Natural killer cell (primary cell): ENCODE results near the gene CNN1. TPM values are rescaled to one million over a fixed set of nuclear protein-coding genes. Genes with fewer than 3 reads are reported as not detected.

Experiments
- ATAC-seq, 3 donors: fragments of 150-1000 bp in 2 of 3; fragments of 200-7000 bp in 1 of 3; cut with Tn5 transposase; 1 replicate in 1 of 3; 2 replicates in 2 of 3; pipeline ENCODE4 v1.10.0; 2021; ENCODE audit warnings: mild to moderate bottlenecking in 2 of 3, moderate library complexity in 2 of 3
- DNase-seq, 2 donors: peaks; one replicate each; pipeline versions ENCODE4 v3.0.0 to v3.0.0-alpha.2; 2013 to 2021; ENCODE audit warnings: mixed read lengths in 1 of 2
- H3K27ac ChIP-seq: one replicate; pipeline ENCODE4 v1.5.1; 2013; ENCODE audit warnings: mild to moderate bottlenecking, low read length
- H3K27me3 ChIP-seq: one replicate; pipeline ENCODE4 v1.6.1; 2013; ENCODE audit warnings: low read length; ENCODE audit not compliant: control insufficient read depth, insufficient read depth
- H3K36me3 ChIP-seq: one replicate; pipeline ENCODE4 v1.6.1; 2013; ENCODE audit warnings: low read length; ENCODE audit not compliant: control insufficient read depth, insufficient read depth
- H3K4me1 ChIP-seq: one replicate; pipeline ENCODE4 v1.6.1; 2013; ENCODE audit warnings: low read length; ENCODE audit not compliant: control insufficient read depth, insufficient read depth
- H3K4me3 ChIP-seq: one replicate; pipeline ENCODE4 v1.5.1; 2013; ENCODE audit warnings: low read length
- H3K9me3 ChIP-seq: one replicate; pipeline ENCODE4 v1.6.1; 2013; ENCODE audit warnings: low read length; ENCODE audit not compliant: control insufficient read depth, insufficient read depth
- H3K27ac Mint-ChIP-seq, 2 donors: one replicate each; pipeline ENCODE4 v1.8.0; 2022; ENCODE audit warnings: mild to moderate bottlenecking in 2 of 2, mixed read lengths in 2 of 2, moderate library complexity in 1 of 2
- H3K27me3 Mint-ChIP-seq, 2 donors: one replicate each; pipeline ENCODE4 v1.8.0; 2022; ENCODE audit warnings: low read depth in 2 of 2, mixed read lengths in 2 of 2
- H3K36me3 Mint-ChIP-seq: one replicate; pipeline ENCODE4 v1.8.0; 2022; ENCODE audit warnings: mixed read lengths
- H3K4me1 Mint-ChIP-seq, 2 donors: one replicate each; pipeline ENCODE4 v1.8.0; 2022; ENCODE audit warnings: mixed read lengths in 2 of 2
- H3K4me3 Mint-ChIP-seq: one replicate; pipeline ENCODE4 v1.8.0; 2022; ENCODE audit warnings: mild to moderate bottlenecking, moderate library complexity, mixed read lengths
- H3K9me3 Mint-ChIP-seq, 2 donors: one replicate each; pipeline ENCODE4 v1.8.0; 2022; ENCODE audit warnings: mixed read lengths in 2 of 2
- CTCF ChIP-seq: fragments of 200-600 bp; IDR thresholded peaks from one replicate; pipeline ENCODE4 v1.8.0; 2022; ENCODE audit warnings: antibody characterized with exemption
- WGBS: methylation state at CpG from one replicate; pipeline ENCODE4 v1.1.7; 2013; ENCODE audit warnings: missing lambda C conversion rate; ENCODE audit not compliant: insufficient coverage; 5-methylcytosine and 5-hydroxymethylcytosine counted together
- intact Hi-C: fragments of 100-400 bp; cut with micrococcal nuclease; formaldehyde crosslinking; loops from one replicate; pipeline ENCODE4 v1.14.2; 2022
- total RNA-seq, 4 donors: library from RNA; stranded (reverse); fragments of 120-200 nt in 1 of 4; gene quantifications; one replicate each; pipeline versions ENCODE4 v1.2.3 to v1.2.4, GENCODE V29; 2013 to 2022

CNN1 gene
- total RNA-seq, 3 donors from 2014 or later (not counting 1 experiment from before 2014, with no cell fraction given), result not detected

- Histone ChIP-seq H3K4me3 (no peak overlapping the region), H3K4me1 (peaks cover 16% of the 10 kb centered on the region), H3K27me3 (no peaks in the 10 kb centered on the region), H3K27ac (no peak overlapping the region), H3K36me3 (no peaks in the 10 kb centered on the region), H3K9me3 (no peaks in the 10 kb centered on the region)
- Mint-ChIP-seq H3K27ac (no peak overlapping the region), H3K4me3 (no peak overlapping the region), H3K4me1 (peaks cover 13 to 17% of the 10 kb centered on the region in 2 donors), H3K36me3 (no peaks in the 10 kb centered on the region), H3K9me3 (no peaks in the 10 kb centered on the region), H3K27me3 (no peaks in the 10 kb centered on the region)
- no peak for TF ChIP-seq CTCF
- DNase-seq (no peak), ATAC-seq (no peak)
- 92% methylated on average over 4 of the region's 4 CpGs for WGBS
- intact Hi-C loops, result no loop called here
Measured at GRCh38 chr19:11594084-11594483, 55.4 kb downstream of the CNN1 start.

DNA sequence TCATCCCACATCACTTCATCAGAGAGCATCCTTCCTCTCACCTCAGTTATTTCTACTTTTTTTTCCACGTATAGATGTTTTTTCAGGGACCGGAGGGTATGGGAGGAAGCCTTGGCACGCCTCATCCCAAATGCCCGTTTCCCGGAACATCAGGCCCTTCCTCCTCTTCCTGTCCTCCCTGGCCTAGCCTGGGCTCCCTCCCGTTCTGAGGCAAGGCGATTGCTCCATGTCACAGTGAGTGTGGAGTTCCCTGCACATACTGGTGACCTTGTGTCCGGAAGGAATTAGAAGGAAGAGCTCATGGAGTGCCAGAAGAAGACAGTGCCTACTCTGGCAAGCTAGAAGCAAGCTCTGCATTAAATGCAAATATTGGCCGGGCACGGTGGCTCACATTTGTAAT is 57.5 kb downstream of the CNN1 start:
- WGBS, result 98% methylated on average over 10 of the region's 10 CpGs
- H3K4me3 ChIP-seq, result no peak overlapping the region
- H3K9me3 ChIP-seq, result no peaks in the 10 kb centered on the region
- Mint-ChIP-seq H3K4me1 (peaks cover 17 to 22% of the 10 kb centered on the region in 2 donors), H3K36me3 (no peaks in the 10 kb centered on the region), H3K27me3 (no peaks in the 10 kb centered on the region), H3K9me3 (no peaks in the 10 kb centered on the region), H3K27ac (peak overlapping the region in 1 of 2 donors; percentile 94), H3K4me3 (peak overlapping the region; percentile 40)
- TF ChIP-seq CTCF, result no peak
- H3K27me3 ChIP-seq, result no peaks in the 10 kb centered on the region
- DNase-seq (no peak), ATAC-seq (no peak)
- no peaks in the 10 kb centered on the region for H3K36me3 ChIP-seq
- no peak overlapping the region for H3K27ac ChIP-seq
- H3K4me1 ChIP-seq, result peaks cover 16% of the 10 kb centered on the region
- intact Hi-C loops, result loop anchor here (2.0 kb wide), 1 partner anchor 1085 kb away; the partner anchor contains the start of gene DHPS

GRCh38 chr19:11597202-11598102 is 58.8 kb downstream of the CNN1 start, which contains the start of gene ZNF627:
ZNF627 (plus strand) TSS chr19:11597483; CDS start chr19:11597628, 145 bp downstream.
- H3K27me3 Mint-ChIP-seq, result no peaks in the 10 kb centered on the region
- peak within 1 kb of the TSS; percentile 90 for H3K4me3 Mint-ChIP-seq
- H3K27ac ChIP-seq, result peak within 1 kb of the TSS; percentile 81
- intact Hi-C loops, result loop anchor here (2.0 kb wide), 1 partner anchor 1083 kb away; the partner anchor contains the start of gene DHPS
- ATAC-seq (peak; percentile 99 to 100 (median 99)), DNase-seq (peak; percentile 98)
- H3K4me1 Mint-ChIP-seq, result peaks cover 24 to 29% of the 10 kb centered on the region in 2 donors
- no peaks in the 10 kb centered on the region for H3K9me3 Mint-ChIP-seq
- H3K36me3 ChIP-seq, result no peaks in the 10 kb centered on the region
- peaks cover 16% of the 10 kb centered on the region for H3K4me1 ChIP-seq
- H3K27ac Mint-ChIP-seq, result peak within 1 kb of the TSS; percentile 71 to 94
- no peaks in the 10 kb centered on the region for H3K27me3 ChIP-seq
- no peaks in the 10 kb centered on the region for H3K36me3 Mint-ChIP-seq
- peak; percentile 19 for TF ChIP-seq CTCF
- no peaks in the 10 kb centered on the region for H3K9me3 ChIP-seq
- under 1% methylated on average over 67 of the region's 67 CpGs for WGBS
- H3K4me3 ChIP-seq, result peak within 1 kb of the TSS; percentile 78
